HK-2 (cell line): ENCODE data around the gene STAT1.

Experiments
- DNase-seq: peaks from one replicate; pipeline ENCODE4 v3.0.0-alpha.2; 2018; ENCODE audit not compliant: unreplicated experiment

The STAT1 gene

DNA sequence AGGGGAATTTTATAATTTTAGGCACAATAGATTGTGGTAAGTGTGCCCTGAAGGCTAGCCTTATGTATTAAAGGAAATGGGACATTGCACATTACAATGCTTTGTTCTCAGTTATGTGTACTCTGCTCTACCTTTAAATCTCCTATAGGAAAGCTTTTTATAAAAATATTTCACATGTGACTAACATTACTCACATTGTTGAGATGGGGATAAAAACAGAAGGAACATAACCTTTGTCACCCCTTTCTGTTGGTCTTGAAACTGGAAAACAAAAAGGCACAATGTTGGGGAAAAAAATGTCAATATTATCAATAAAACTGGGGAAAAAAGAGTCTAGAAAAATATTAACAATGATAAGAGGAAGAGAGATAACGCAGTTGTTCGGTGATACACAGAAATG lies 17.3 kb upstream of the STAT1 start:
- DNase-seq, result no peak

GRCh38 chr2:191030521-191031154 lies 16.7 kb upstream of the STAT1 start:
- DNase-seq, result no peak

DNA sequence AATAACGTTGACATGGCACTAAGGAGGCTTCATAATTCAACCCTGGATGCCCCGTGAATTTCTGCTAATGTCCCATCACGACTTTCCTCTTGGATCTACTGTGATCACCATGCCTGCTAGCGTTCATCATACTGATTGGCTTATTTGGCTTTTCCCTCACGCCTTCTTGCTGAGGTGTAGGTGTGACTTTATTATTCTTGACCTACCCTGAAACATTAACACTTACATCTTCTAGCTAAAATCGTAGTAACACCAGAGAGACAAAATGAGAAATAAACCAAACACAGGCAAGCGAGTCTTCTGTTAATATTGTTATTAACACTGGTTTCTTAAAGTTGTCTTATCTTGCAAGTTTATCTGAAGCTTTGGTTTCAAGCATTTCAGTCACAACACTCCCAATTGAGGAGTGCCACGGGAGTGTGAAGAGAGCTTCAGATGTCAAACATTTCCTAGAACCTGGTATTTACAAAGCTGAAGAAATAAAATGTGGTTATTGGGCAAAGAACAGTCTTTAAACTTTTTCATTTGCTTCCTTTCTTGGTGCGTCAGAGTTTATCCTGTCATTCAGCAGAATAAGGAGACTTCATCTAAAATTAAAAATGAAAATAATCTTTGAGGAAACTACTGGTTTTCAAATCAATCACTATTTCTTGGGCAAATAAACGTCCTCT lies 15.4 kb upstream of the STAT1 start:
- DNase-seq, result no peak

- no peak for DNase-seq
Measured at GRCh38 chr2:191026377-191026776, 12.4 kb upstream of the STAT1 start.

DNA sequence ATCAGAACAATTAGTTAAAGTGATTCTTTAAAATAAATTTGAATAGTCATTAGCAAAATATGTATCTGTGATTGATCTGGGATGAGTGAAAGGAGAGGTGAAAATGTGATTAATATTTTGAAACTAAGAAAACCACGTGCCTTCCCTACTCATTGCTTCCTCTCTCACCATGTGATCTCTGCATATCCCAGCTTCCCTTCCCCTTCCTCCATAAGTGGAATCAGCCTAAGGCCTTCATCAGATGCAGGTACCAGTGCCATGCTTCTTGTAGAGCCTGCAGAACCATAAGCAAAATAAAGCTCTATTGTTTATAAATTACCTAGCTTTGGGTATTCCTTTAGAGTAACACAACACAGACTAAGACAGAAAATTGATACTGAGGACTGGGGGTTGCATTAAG lies 11.2 kb upstream of the STAT1 start:
- no peak for DNase-seq

DNA sequence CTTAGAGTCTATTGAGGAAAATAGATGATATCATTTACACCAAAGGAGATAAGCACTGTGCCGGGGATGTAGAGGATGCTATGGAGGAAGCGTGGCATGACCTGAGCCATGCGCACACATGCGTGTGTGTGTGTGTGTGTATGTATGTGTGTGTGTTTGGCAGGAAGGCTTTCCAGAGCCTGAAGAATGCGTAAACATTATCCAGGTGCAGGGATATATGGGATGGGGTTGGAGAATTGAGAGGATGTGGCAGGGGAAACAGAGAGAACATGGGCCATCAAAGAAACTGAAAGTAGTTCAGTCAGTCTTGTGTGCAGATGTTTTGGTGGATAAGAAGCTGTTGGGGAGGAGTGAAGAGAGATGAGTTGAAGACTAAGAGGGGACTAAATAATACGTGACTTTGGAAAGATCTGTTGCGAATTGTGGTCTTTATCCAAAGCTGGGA lies 9.3 kb upstream of the STAT1 start:
- DNase-seq, result no peak

- peak; percentile 56 for DNase-seq
Measured at GRCh38 chr2:191020742-191021381, 6.9 kb upstream of the STAT1 start.

- peak; percentile 96 for DNase-seq
Measured at GRCh38 chr2:191020221-191020741, 6.3 kb upstream of the STAT1 start.

- no peak for DNase-seq
Measured at GRCh38 chr2:191019376-191019775, 5.4 kb upstream of the STAT1 start.

DNA sequence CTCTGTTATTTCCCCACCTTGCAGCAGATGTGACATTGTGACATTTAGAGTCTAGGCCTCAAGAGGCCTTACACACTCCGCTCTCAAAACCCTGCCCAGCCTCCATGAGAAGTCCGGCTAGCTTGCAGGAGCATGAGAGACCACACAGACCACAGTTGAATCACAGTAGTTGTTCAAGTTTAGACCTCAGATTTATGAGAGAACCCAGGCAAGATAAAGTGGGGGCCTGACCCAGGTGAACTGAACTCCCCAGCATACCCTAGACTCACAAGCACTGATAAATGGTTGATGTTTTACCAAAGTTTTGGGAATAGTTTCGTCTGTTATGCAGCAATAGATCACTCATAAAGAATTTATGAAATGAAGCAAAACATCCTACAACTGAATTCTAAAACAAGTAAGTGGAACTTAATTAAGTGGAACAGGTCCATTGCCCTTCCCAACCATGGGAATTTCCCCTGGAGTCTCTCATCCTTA lies 4.7 kb upstream of the STAT1 start:
- peak; percentile 75 for DNase-seq

GRCh38 chr2:191018048-191018447 lies 4.1 kb upstream of the STAT1 start:
- no peak for DNase-seq

DNA sequence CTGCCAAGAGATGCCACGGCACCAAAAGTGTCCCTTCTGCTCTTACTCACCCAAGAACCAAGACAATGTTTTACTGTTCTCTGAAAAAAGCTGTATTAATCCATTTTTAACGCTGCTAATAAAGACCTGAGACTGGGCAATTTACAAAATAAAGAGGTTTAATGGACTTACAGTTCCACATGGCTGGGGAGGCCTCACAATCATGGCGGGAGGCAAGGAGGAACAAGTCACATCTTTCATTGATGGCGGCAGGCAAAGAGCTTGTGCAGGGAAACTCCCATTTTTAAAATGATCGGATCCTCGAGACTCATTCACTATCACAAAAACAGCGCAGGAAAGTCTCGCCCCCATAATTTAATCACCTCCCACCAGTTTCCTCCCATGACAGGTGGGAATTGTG lies 1.9 kb upstream of the STAT1 start:
- DNase-seq, result no peak

- no peak for DNase-seq
Measured at GRCh38 chr2:191015239-191015638, 1.3 kb upstream of the STAT1 start.

- DNase-seq, result no peak
Measured at GRCh38 chr2:191014653-191015020, 666 bp upstream of the STAT1 start.

DNA sequence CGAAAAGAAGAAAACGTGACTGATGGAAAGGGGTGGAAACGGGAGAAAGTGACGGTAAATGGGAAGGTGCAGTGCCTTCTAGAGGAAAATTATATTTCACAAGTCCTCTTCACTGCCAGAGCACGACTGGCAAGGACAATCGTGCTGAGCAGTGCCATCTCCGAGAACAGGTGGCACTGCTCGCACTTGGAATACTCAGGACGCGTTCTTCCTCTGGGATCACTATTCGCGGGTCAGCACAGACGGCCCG lies 364 bp downstream of the STAT1 start:
- DNase-seq, result no peak

DNA sequence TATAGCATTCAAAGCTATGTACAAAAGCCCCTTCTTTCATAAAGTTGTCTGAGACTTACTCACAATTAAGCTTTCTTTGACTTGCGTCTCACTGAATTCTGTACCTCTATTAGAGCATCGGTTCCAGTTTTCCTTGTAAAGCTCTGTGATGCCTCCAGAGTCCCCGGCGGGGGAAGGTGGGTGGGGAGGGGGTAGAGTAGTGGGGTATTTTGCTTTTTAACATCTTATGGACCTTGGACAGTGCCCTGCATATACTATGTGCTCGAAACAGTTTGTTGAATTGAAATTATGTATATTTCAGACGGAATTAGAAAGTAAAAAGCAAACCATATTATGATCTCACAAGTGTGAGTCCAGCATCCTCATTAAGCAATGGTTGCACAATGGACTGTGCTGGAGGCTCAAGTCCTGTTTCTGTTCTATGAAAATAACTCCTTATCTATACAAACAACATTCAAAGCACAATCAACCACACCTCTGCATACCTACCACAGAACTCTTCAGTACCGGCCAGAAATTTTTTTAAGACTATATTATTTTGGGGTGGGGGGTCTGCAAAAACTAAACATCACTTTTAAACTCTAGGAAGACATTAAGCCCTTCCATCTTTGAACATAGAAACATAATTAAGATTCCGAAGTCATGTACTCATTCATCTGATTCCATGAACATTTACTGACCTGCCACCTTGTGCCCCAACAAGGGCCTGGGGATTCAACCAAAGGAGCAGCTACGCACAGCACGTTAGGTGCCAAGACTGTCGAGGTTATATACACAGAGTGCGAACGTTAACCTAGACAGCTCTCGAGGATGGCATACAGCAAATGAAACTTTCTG lies 908 bp downstream of the STAT1 start:
- no peak for DNase-seq

GRCh38 chr2:191012346-191012745 lies 1.6 kb downstream of the STAT1 start:
- DNase-seq, result no peak

GRCh38 chr2:191010887-191011885 lies 2.8 kb downstream of the STAT1 start:
- DNase-seq, result no peak

DNA sequence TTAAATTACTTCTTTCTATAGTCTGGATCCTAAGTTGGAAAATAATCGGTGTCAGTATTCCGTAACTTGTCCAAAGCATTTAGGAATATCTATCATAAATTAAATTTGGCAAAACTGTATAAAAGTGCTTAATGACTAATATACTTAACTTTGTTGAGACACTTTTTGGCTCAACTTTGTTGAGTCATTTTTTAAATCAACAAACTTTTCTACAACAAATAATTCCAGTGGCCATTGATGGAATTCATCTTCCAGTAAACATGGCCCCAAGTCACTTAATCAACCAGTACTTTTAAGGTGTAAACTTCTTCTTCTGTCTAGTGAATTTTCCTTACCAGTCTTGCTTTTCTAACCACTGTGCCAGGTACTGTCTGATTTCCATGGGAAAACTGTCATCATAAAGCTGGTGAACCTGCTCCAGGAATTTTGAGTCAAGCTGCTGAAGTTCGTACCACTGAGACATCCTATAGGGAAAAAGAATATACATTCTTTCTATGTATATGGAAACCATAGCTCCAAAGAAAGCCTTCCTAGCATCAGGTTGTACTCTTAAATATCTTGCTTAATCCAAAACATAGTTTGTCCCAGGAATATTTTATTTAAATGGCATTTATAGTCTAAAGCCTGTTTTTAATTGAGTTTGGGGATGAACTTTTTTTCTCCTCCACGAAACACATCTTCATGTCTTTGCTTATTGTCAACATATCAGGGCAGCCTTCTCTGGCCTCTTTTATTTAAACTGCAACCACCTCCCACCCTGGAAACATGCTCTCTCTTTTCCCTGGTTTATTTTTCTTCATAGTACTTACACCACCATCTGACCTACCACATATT lies 4.2 kb downstream of the STAT1 start:
- no peak for DNase-seq

- no peak for DNase-seq
Measured at GRCh38 chr2:191008286-191008685, 5.7 kb downstream of the STAT1 start.
